GM12878 (cell line): Measurements from ENCODE around the gene SYNJ2. TPM values are rescaled to one million over a fixed set of nuclear protein-coding genes. Genes with fewer than 3 reads are reported as not detected.

Source experiments
- ATAC-seq: fragments of 200-7000 bp; cut with Tn5 transposase; 3 replicates; pipeline ENCODE4 v1.9.1; 2020; ENCODE audit warnings: mild to moderate bottlenecking, moderate library complexity
- BruUV-seq: library from RNA; stranded (reverse); fragments of 400-500 nt; replicated peaks from 2 replicates; lab custom pipeline; 2021; lab: Mats Ljungman, UMichigan
- CTCF ChIA-PET: fragments of 300-600 bp; sonication (Branson Sonifier 250); formaldehyde crosslinking; extraction: SDS; loops from one replicate; lab custom pipeline; 2021; ENCODE audit warnings: inconsistent platforms; lab: Yijun Ruan, JAX
- POLR2A ChIA-PET: fragments of 350-600 bp; formaldehyde crosslinking; extraction: SDS; loops from one replicate; lab custom pipeline; 2021; ENCODE audit warnings: inconsistent platforms; lab: Charles Lee
- RAD21 ChIA-PET: fragments of 300-600 bp; sonication (Branson Sonifier 250); formaldehyde crosslinking; loops from one replicate; lab custom pipeline; 2023; ENCODE audit warnings: antibody characterized with exemption; ENCODE audit not compliant: unreplicated experiment; lab: Charles Lee
- SMC1A ChIA-PET: fragments of 300-600 bp; sonication (Branson Sonifier 250); formaldehyde crosslinking; loops from one replicate; lab custom pipeline; 2023; ENCODE audit not compliant: unreplicated experiment, uncharacterized antibody; lab: Charles Lee
- DNase-seq: peaks from one replicate; pipeline ENCODE4 v3.0.0-alpha.2; 2011; ENCODE audit warnings: low read depth, low spot score
- FAIRE-seq: peaks from 3 replicates; lab custom pipeline; 2011; peaks lifted over from hg19 to GRCh38; lab: Jason Lieb, UNC
- H2AFZ ChIP-seq: 2 replicates; pipeline ENCODE4 v1.6.0; 2011; ENCODE audit warnings: low read depth, low read length, control low read depth; ENCODE audit not compliant: control insufficient read depth
- H3K27ac ChIP-seq: 2 replicates; pipeline ENCODE4 v1.5.1; 2011; ENCODE audit warnings: control low read depth; ENCODE audit not compliant: control insufficient read depth, insufficient read depth
- H3K27me3 ChIP-seq, 2 experiments: replicated peaks in 1 of 2; 2 replicates each; pipeline versions ENCODE4 v1.6.0 to v1.6.1; 2011; ENCODE audit warnings: low read length in 1 of 2; ENCODE audit not compliant: control insufficient read depth in 2 of 2, insufficient read depth in 2 of 2
- H3K36me3 ChIP-seq, 2 experiments: 2 replicates each; pipeline ENCODE4 v1.5.1; 2011; ENCODE audit warnings: low read length in 1 of 2; ENCODE audit not compliant: control insufficient read depth in 2 of 2, insufficient read depth in 2 of 2
- H3K4me1 ChIP-seq: 2 replicates; pipeline ENCODE4 v1.6.1; 2011; ENCODE audit warnings: mild to moderate bottlenecking, low read length, moderate library complexity, mixed read lengths; ENCODE audit not compliant: control insufficient read depth, insufficient read depth
- H3K4me2 ChIP-seq: 2 replicates; pipeline ENCODE4 v1.6.0; 2011; ENCODE audit warnings: control low read depth; ENCODE audit not compliant: control insufficient read depth, insufficient read depth
- H3K4me3 ChIP-seq: fragments of 200-600 bp; sonication (generic); 2 replicates; pipeline ENCODE4 v1.5.1; 2016
- H3K79me2 ChIP-seq: 2 replicates; pipeline ENCODE4 v1.6.0; 2011; ENCODE audit warnings: low read length; ENCODE audit not compliant: control insufficient read depth, insufficient read depth
- H3K9ac ChIP-seq: 2 replicates; pipeline ENCODE4 v1.8.0; 2011; ENCODE audit warnings: low read length, control low read depth, mixed read lengths; ENCODE audit not compliant: control insufficient read depth, insufficient read depth
- H3K9me3 ChIP-seq: replicated peaks from 3 replicates; pipeline ENCODE4 v1.5.1; 2011; ENCODE audit warnings: mild to moderate bottlenecking, low read length; ENCODE audit not compliant: control insufficient read depth, insufficient read depth
- H4K20me1 ChIP-seq: 2 replicates; pipeline ENCODE4 v1.6.0; 2011; ENCODE audit not compliant: control insufficient read depth, insufficient read depth
- ATF7 ChIP-seq: fragments of 450-650 bp; IDR thresholded peaks from 2 replicates; pipeline ENCODE4 v1.6.1; 2016; ENCODE audit warnings: low read depth, mild to moderate bottlenecking
- CHD2 ChIP-seq: IDR thresholded peaks from 2 replicates; pipeline ENCODE4 v1.6.1; 2011; ENCODE audit warnings: low read depth, low read length, improper control_type of control experiment, borderline replicate concordance
- CREB1 ChIP-seq: IDR thresholded peaks from 2 replicates; pipeline ENCODE4 v1.6.1; 2012; ENCODE audit warnings: low read depth, mild to moderate bottlenecking, inconsistent platforms
- E2F4 ChIP-seq: IDR thresholded peaks from 2 replicates; pipeline ENCODE4 v1.6.1; 2012; ENCODE audit warnings: low read depth, low read length, improper control_type of control experiment
- FOXK2 ChIP-seq: fragments of 450-650 bp; IDR thresholded peaks from 2 replicates; pipeline ENCODE4 v1.6.1; 2017; ENCODE audit warnings: mild to moderate bottlenecking, moderate library complexity
- IKZF2 ChIP-seq, 2 experiments: fragments of 450-650 bp; IDR thresholded peaks; 2 replicates each; pipeline ENCODE4 v1.6.1; 2017; ENCODE audit warnings: mild to moderate bottlenecking in 2 of 2, moderate library complexity in 2 of 2
- NR2C2 ChIP-seq: IDR thresholded peaks from 2 replicates; pipeline ENCODE4 v1.6.1; 2011; ENCODE audit warnings: borderline replicate concordance, low read depth; ENCODE audit not compliant: control insufficient read depth, insufficient read length
- PAX5 ChIP-seq: IDR thresholded peaks from 2 replicates; pipeline ENCODE4 v1.6.1; 2011; ENCODE audit warnings: low read depth, low read length, borderline replicate concordance
- SPI1 ChIP-seq: IDR thresholded peaks from 2 replicates; pipeline ENCODE4 v1.6.1; 2011; ENCODE audit warnings: low read depth, mild to moderate bottlenecking, low read length, moderate library complexity, borderline replicate concordance; ENCODE audit not compliant: insufficient read depth
- USF2 ChIP-seq: IDR thresholded peaks from 2 replicates; pipeline ENCODE4 v1.6.1; 2011; ENCODE audit warnings: low read depth, low read length, improper control_type of control experiment, borderline replicate concordance
- ZZZ3 ChIP-seq: IDR thresholded peaks from 2 replicates; pipeline ENCODE4 v1.6.1; 2011; ENCODE audit warnings: low read depth; ENCODE audit not compliant: control insufficient read depth, insufficient read length
- whole genome bisulfite sequencing: methylation state at CpG from one replicate; pipeline ENCODE4 v1.1.6; 2016; ENCODE audit warnings: low lambda C conversion rate; ENCODE audit not compliant: insufficient replicate concordance, insufficient coverage; ENCODE audit errors: missing lambda C conversion rate; 5-methylcytosine and 5-hydroxymethylcytosine counted together
- in situ Hi-C: fragments of 300-500 bp; cut with MboI; formaldehyde crosslinking; loops from 9 replicates; pipeline ENCODE4 v1.14.3; 2018; ENCODE audit warnings: mixed read lengths
- intact Hi-C: fragments of 100-400 bp; cut with micrococcal nuclease; formaldehyde crosslinking; loops from one replicate; pipeline ENCODE4 v1.14.2; 2022; ENCODE audit not compliant: unreplicated experiment
- polyA plus RNA-seq, 11 experiments: library from polyadenylated mRNA; depleted of rRNA in 4 of 11; unstranded in 6 of 11; stranded (reverse) in 5 of 11; fragments of >200 nt; fragmentation: Nextera tagmentation in 4 of 11; fragmentation: Illumina TruSeq in 1 of 11; extraction: Ambion mirVana in 4 of 11; extraction: Trizol in 1 of 11; gene quantifications; 1 replicate in 1 of 11; 2 replicates in 10 of 11; pipeline versions ENCODE4 v1.2.1 to v1.2.3, GENCODE V29; 2011 to 2016; ENCODE audit warnings: inconsistent platforms in 2 of 11, missing spikeins in 2 of 11, low read depth in 1 of 11
- total RNA-seq, 4 experiments: library from RNA; depleted of rRNA in 3 of 4; stranded (reverse); fragments of >200 nt in 3 of 4; fragmentation: Illumina TruSeq in 1 of 4; extraction: Trizol in 1 of 4; gene quantifications; 2 replicates each; pipeline versions ENCODE4 v1.2.1 to v1.2.3, GENCODE V29; 2013 to 2021

The SYNJ2 gene
- total and polyA plus RNA-seq, 10 of the 15 experiments (the other 5 are each of a cell fraction or from before 2014, with no cell fraction given) = 0.11 to 1.8 (median 0.57) TPM

GRCh38 chr6:158002249-158002950 is 20.7 kb downstream of the SYNJ2 start:
- H4K20me1 ChIP-seq = no peaks in the 10 kb centered on the region
- intact Hi-C loops (no loop called here), in situ Hi-C loops (no loop called here)
- BruUV-seq = no TSS peak
- WGBS = 81% methylated on average over 6 of the region's 6 CpGs
- no peak for FAIRE-seq
- no peak overlapping the region for H3K4me3 ChIP-seq
- no peak overlapping the region for H2AFZ ChIP-seq
- TF ChIP-seq NR2C2 (no peak), FOXK2 (no peak), CREB1 (no peak)
- H3K27me3 ChIP-seq = no peaks in the 10 kb centered on the region
- ATAC-seq = no peak; the same call in 2 of the 3 replicates
- no peaks in the 10 kb centered on the region for H3K36me3 ChIP-seq
- no peaks in the 10 kb centered on the region for H3K79me2 ChIP-seq
- SMC1A ChIA-PET = interaction anchor here (1.3 kb wide), 1 partner anchor 29 kb away, joined by 3 read pairs; no protein-coding TSS in a partner anchor
- CTCF ChIA-PET = interaction anchor here (1.1 kb wide), 1 partner anchor 24 kb away, joined by 3 read pairs; no protein-coding TSS in a partner anchor
- DNase-seq = no peak
- H3K4me1 ChIP-seq = peaks cover 4% of the 10 kb centered on the region; the same call in 1 of the 2 replicates
- RAD21 ChIA-PET = no interaction called here
- POLR2A ChIA-PET = no interaction called here
- no peak overlapping the region for H3K27ac ChIP-seq
- no peak overlapping the region for H3K4me2 ChIP-seq
- H3K9me3 ChIP-seq = no peaks in the 10 kb centered on the region
- H3K9ac ChIP-seq = no peak overlapping the region

GRCh38 chr6:158002951-158003853 is 21.5 kb downstream of the SYNJ2 start:
- no peak overlapping the region for H2AFZ ChIP-seq
- TF ChIP-seq PAX5 (0 out of 2 replicates have a peak, but pooled peaks have one; percentile 25), E2F4 (no peak), IKZF2 (IDR thresholded peaks at IDR 0.05) (0 out of 4 replicates have a peak, but pooled peaks of 1 of the 2 experiments have one; percentile 6), CHD2 (no peak), USF2 (no peak), ZZZ3 (no peak), SPI1 (no peak), ATF7 (peak; percentile 62)
- no peaks in the 10 kb centered on the region for H3K79me2 ChIP-seq
- 75% methylated on average over 15 of the region's 15 CpGs for WGBS
- no peak overlapping the region for H3K4me3 ChIP-seq
- H4K20me1 ChIP-seq = no peaks in the 10 kb centered on the region
- ChIA-PET POLR2A (no interaction called here), CTCF (interaction anchor here (0.8 to 1.1 kb wide), 2 partner anchors 23 to 69 kb away, joined by 3 to 4 read pairs; no protein-coding TSS in a partner anchor), RAD21 (no interaction called here), SMC1A (interaction anchor here (1.3 kb wide), 1 partner anchor 28 kb away, joined by 3 read pairs; no protein-coding TSS in a partner anchor)
- BruUV-seq = no TSS peak
- no peaks in the 10 kb centered on the region for H3K9me3 ChIP-seq
- no peak for DNase-seq
- H3K36me3 ChIP-seq = no peaks in the 10 kb centered on the region
- peaks cover 4% of the 10 kb centered on the region; the same call in 1 of the 2 replicates for H3K4me1 ChIP-seq
- peak; percentile 71 for ATAC-seq
- no peak overlapping the region for H3K27ac ChIP-seq
- no peaks in the 10 kb centered on the region for H3K27me3 ChIP-seq
- intact Hi-C loops (no loop called here), in situ Hi-C loops (no loop called here)
- no peak overlapping the region for H3K4me2 ChIP-seq
- no peak overlapping the region for H3K9ac ChIP-seq
- FAIRE-seq = no peak
